Ishikawa (cell line): ENCODE measurements around the gene ATRN.

ENCODE experiments used
- CEBPB ChIP-seq: IDR thresholded peaks from 2 replicates; pipeline ENCODE4 v1.6.1; 2012
- CREB1 ChIP-seq: IDR thresholded peaks from 2 replicates; pipeline ENCODE4 v1.6.1; 2012; ENCODE audit warnings: low read depth
- EGR1 ChIP-seq: IDR thresholded peaks from 2 replicates; pipeline ENCODE4 v1.6.1; 2012
- EP300 ChIP-seq: IDR thresholded peaks from 2 replicates; pipeline ENCODE4 v1.6.1; 2012; ENCODE audit warnings: borderline replicate concordance
- MAX ChIP-seq: IDR thresholded peaks from 2 replicates; pipeline ENCODE4 v1.6.1; 2012
- NFIC ChIP-seq: IDR thresholded peaks from 2 replicates; pipeline ENCODE4 v1.6.1; 2012
- RAD21 ChIP-seq: IDR thresholded peaks from 2 replicates; pipeline ENCODE4 v1.6.1; 2012; ENCODE audit warnings: low read depth
- TAF1 ChIP-seq: IDR thresholded peaks from 2 replicates; pipeline ENCODE4 v1.6.1; 2012; ENCODE audit warnings: low read depth, mild to moderate bottlenecking
- TCF12 ChIP-seq: IDR thresholded peaks from 2 replicates; pipeline ENCODE4 v1.6.1; 2012; ENCODE audit warnings: low read depth
- TEAD4 ChIP-seq: IDR thresholded peaks from 2 replicates; pipeline ENCODE4 v1.6.1; 2012
- ZBTB7A ChIP-seq: IDR thresholded peaks from 2 replicates; pipeline ENCODE4 v1.6.1; 2012; ENCODE audit warnings: low read depth
- TF ChIP-seq, protein P1 (sequence below): IDR thresholded peaks from 2 replicates; pipeline ENCODE4 v1.6.1; 2012
- TF ChIP-seq, protein P2 (sequence below): IDR thresholded peaks from 2 replicates; pipeline ENCODE4 v1.6.1; 2012; ENCODE audit warnings: low read depth, mild to moderate bottlenecking

DNA sequence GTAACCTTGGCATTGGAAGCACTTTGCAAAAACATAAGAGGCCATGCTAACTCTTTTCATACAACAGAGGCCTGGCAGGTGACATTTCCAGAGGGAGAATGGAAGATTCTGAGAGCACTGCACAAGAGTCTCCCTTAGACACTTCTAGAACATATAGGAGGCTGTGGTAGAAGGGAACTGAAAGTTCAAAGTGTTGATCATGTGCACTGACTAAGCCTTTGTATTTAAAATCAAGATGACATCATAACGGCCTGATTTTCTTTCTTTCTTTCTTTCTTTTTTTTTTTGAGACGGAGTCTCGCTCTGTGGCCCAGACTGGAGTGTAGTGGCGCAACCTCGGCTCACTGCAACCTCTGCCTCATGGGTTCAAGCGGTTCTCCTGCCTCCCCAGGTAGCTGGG is 36.6 kb upstream of the ATRN start:
- TF ChIP-seq MAX = no peak
- no peak for TF ChIP-seq TEAD4
- no peak for TF ChIP-seq EP300
- no peak for TF ChIP-seq CREB1
- no peak for TF ChIP-seq NFIC
- no peak for TF ChIP-seq RAD21
- no peak for TF ChIP-seq TCF12
- no peak for TF ChIP-seq ZBTB7A
- no peak for TF ChIP-seq EGR1
- TF ChIP-seq TAF1 = no peak
- TF ChIP-seq, protein P1, sequence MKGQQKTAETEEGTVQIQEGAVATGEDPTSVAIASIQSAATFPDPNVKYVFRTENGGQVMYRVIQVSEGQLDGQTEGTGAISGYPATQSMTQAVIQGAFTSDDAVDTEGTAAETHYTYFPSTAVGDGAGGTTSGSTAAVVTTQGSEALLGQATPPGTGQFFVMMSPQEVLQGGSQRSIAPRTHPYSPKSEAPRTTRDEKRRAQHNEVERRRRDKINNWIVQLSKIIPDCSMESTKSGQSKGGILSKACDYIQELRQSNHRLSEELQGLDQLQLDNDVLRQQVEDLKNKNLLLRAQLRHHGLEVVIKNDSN = no peak
- TF ChIP-seq, protein P2, sequence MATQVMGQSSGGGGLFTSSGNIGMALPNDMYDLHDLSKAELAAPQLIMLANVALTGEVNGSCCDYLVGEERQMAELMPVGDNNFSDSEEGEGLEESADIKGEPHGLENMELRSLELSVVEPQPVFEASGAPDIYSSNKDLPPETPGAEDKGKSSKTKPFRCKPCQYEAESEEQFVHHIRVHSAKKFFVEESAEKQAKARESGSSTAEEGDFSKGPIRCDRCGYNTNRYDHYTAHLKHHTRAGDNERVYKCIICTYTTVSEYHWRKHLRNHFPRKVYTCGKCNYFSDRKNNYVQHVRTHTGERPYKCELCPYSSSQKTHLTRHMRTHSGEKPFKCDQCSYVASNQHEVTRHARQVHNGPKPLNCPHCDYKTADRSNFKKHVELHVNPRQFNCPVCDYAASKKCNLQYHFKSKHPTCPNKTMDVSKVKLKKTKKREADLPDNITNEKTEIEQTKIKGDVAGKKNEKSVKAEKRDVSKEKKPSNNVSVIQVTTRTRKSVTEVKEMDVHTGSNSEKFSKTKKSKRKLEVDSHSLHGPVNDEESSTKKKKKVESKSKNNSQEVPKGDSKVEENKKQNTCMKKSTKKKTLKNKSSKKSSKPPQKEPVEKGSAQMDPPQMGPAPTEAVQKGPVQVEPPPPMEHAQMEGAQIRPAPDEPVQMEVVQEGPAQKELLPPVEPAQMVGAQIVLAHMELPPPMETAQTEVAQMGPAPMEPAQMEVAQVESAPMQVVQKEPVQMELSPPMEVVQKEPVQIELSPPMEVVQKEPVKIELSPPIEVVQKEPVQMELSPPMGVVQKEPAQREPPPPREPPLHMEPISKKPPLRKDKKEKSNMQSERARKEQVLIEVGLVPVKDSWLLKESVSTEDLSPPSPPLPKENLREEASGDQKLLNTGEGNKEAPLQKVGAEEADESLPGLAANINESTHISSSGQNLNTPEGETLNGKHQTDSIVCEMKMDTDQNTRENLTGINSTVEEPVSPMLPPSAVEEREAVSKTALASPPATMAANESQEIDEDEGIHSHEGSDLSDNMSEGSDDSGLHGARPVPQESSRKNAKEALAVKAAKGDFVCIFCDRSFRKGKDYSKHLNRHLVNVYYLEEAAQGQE = no peak
- no peak for TF ChIP-seq CEBPB
